ENCODE data around the gene ZDHHC12. TPM values are rescaled to one million over a fixed set of nuclear protein-coding genes. Genes with fewer than 3 reads are reported as not detected.

ZDHHC12 gene
- total RNA-seq, 2 donors from 2014 or later, result 50.5 to 59.6 TPM

GRCh38 chr9:128750926-128751595 is 27.1 kb upstream of the ZDHHC12 start:
- DNase-seq, result no peak
- Histone ChIP-seq H3K27me3 (ENCODE audit: control insufficient read depth, insufficient read depth, low read length, poor library complexity, severe bottlenecking) (no peaks in the 10 kb centered on the region), H3K4me1 (ENCODE audit: control insufficient read depth, insufficient read depth, low read length) (no peaks in the 10 kb centered on the region), H3K9ac (ENCODE audit: extremely low read depth, low read length, poor library complexity, severe bottlenecking) (no peak overlapping the region), H3K9me3 (ENCODE audit: control insufficient read depth, low read length) (no peaks in the 10 kb centered on the region), H3K4me3 (ENCODE audit: low read length) (no peak overlapping the region), H3K27ac (ENCODE audit: low read depth, low read length) (no peak overlapping the region), H3K36me3 (ENCODE audit: control insufficient read depth, insufficient read depth, low read length) (peaks cover 31% of the 10 kb centered on the region)
- WGBS, 2 experiments (ENCODE audit: insufficient coverage in 1 of 2, insufficient read length in 1 of 2), result 93 to 96% methylated on average over 17 to 22 of the region's 22 CpGs
- Mint-ChIP-seq H3K27ac (no peak overlapping the region), H3K9me3 (no peaks in the 10 kb centered on the region), H3K27me3 (ENCODE audit: insufficient read depth) (no peaks in the 10 kb centered on the region), H3K4me1 (no peaks in the 10 kb centered on the region), H3K36me3 (ENCODE audit: low read depth) (peaks cover 15% of the 10 kb centered on the region), H3K4me3 (no peak overlapping the region)
- TF ChIP-seq CTCF (conservative IDR thresholded peaks at IDR 0.05), result no peak

- DNase-seq, result no peak
- H3K27ac ChIP-seq (ENCODE audit: low read depth, low read length), result no peak overlapping the region
- Mint-ChIP-seq H3K27me3 (ENCODE audit: insufficient read depth) (no peaks in the 10 kb centered on the region), H3K9me3 (no peaks in the 10 kb centered on the region), H3K4me1 (no peaks in the 10 kb centered on the region), H3K36me3 (ENCODE audit: low read depth) (peaks cover 14% of the 10 kb centered on the region), H3K4me3 (no peak overlapping the region), H3K27ac (no peak overlapping the region)
- no peak overlapping the region for H3K4me3 ChIP-seq (ENCODE audit: low read length)
- H3K36me3 ChIP-seq (ENCODE audit: control insufficient read depth, insufficient read depth, low read length), result peaks cover 20% of the 10 kb centered on the region
- no peaks in the 10 kb centered on the region for H3K4me1 ChIP-seq (ENCODE audit: control insufficient read depth, insufficient read depth, low read length)
- no peak for TF ChIP-seq CTCF (conservative IDR thresholded peaks at IDR 0.05)
- H3K9ac ChIP-seq (ENCODE audit: extremely low read depth, low read length, poor library complexity, severe bottlenecking), result no peak overlapping the region
- no peaks in the 10 kb centered on the region for H3K9me3 ChIP-seq (ENCODE audit: control insufficient read depth, low read length)
- WGBS, 2 experiments (ENCODE audit: insufficient coverage in 1 of 2, insufficient read length in 1 of 2), result no CpG with 5 or more reads among the region's 1 CpG
- no peaks in the 10 kb centered on the region for H3K27me3 ChIP-seq (ENCODE audit: control insufficient read depth, insufficient read depth, low read length, poor library complexity, severe bottlenecking)
Observed at GRCh38 chr9:128747241-128747640, 23.3 kb upstream of the ZDHHC12 start.

- Histone ChIP-seq H3K27me3 (ENCODE audit: control insufficient read depth, insufficient read depth, low read length, poor library complexity, severe bottlenecking) (no peaks in the 10 kb centered on the region), H3K4me3 (ENCODE audit: low read length) (no peak overlapping the region), H3K9me3 (ENCODE audit: control insufficient read depth, low read length) (no peaks in the 10 kb centered on the region), H3K9ac (ENCODE audit: extremely low read depth, low read length, poor library complexity, severe bottlenecking) (no peak overlapping the region), H3K36me3 (ENCODE audit: control insufficient read depth, insufficient read depth, low read length) (peaks cover 23% of the 10 kb centered on the region), H3K4me1 (ENCODE audit: control insufficient read depth, insufficient read depth, low read length) (no peaks in the 10 kb centered on the region), H3K27ac (ENCODE audit: low read depth, low read length) (no peak overlapping the region)
- H3K4me3 Mint-ChIP-seq, result no peak overlapping the region
- TF ChIP-seq CTCF (conservative IDR thresholded peaks at IDR 0.05), result no peak
- H3K4me1 Mint-ChIP-seq, result no peaks in the 10 kb centered on the region
- H3K9me3 Mint-ChIP-seq, result no peaks in the 10 kb centered on the region
- no peaks in the 10 kb centered on the region for H3K27me3 Mint-ChIP-seq (ENCODE audit: insufficient read depth)
- WGBS, 2 experiments (ENCODE audit: insufficient coverage in 1 of 2, insufficient read length in 1 of 2), result 85% methylated on average over 1 of the region's 1 CpG; no CpG with 5 or more reads in 1 of the 2 experiments
- DNase-seq, result no peak
- H3K27ac Mint-ChIP-seq, result no peak overlapping the region
- peaks cover 20% of the 10 kb centered on the region for H3K36me3 Mint-ChIP-seq (ENCODE audit: low read depth)
Observed at GRCh38 chr9:128743421-128743820, 19.5 kb upstream of the ZDHHC12 start.
